NK-92 (cell line): Measurements from ENCODE around the gene CROCC2.

ENCODE experiments used
- DNase-seq: peaks from one replicate; lab custom pipeline; 2025; ENCODE audit not compliant: unreplicated experiment; lab: John Stamatoyannopoulos, UW

CROCC2 gene

GRCh38 chr2:240919786-240920782 is 13.9 kb downstream of the CROCC2 start:
- DNase-seq: no peak

GRCh38 chr2:240920783-240921231 is 14.7 kb downstream of the CROCC2 start:
- no peak for DNase-seq

- DNase-seq: no peak
These were observed 15.3 kb downstream of the CROCC2 start for GRCh38 chr2:240921311-240921994.

DNA sequence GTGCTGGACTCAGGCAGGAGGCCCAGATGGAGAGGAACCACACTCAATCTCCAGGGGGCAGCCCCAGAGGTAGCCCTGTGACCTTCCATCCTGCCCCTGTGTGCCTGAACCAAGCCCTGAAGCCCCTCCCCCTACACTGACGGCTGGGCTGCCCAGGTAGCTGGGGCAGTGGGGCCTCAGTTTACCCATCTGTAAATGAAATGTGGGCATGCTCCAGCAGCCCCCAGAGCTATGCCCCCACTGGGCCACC is 15.8 kb downstream of the CROCC2 start:
- no peak for DNase-seq

GRCh38 chr2:240922245-240922981 is 16.3 kb downstream of the CROCC2 start:
- DNase-seq: no peak

DNA sequence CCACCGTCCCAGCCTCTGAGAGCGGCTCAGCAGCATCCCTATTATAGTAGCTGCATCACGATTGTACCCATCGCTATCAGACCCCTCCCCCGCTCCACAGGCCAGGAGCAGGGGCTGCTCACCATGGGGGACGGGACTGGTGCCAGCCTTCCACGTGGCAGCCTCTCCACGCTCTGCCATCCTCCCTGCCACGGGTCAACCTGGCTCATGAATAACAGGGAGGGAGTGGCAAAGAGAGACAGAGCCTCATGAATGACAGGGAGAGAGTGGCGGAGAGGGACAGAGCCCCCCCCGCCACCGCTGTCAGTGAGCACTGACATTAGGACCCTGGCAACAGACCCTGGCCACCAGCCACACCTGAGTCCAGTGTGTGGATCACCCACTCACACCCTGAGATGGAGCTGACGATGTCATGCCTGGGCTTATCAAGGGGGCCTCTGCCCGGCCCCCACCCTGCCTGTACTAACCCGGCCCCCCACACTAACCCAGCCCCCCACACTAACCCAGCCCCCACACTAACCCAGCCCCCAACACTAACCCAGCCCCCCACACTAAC is 16.9 kb downstream of the CROCC2 start:
- DNase-seq: no peak

DNA sequence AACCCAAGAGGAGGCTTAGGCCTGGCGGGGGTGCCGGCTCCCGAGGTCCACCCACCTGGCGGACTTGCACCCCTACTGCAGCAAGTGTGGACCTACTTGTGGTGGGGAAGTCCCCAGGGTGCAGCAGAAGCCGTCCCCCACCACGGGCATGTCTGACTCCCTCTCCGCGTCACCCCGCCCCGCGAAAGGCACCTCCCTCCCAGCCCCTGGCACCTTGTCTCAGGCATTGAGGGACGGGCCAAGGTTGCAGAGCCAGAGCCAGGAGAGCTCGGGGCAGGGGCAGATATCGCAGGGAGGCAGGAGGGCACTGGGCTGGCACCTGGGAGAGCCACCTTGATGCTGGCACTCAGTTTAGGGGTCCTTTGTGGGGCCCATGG is 19.0 kb downstream of the CROCC2 start:
- no peak for DNase-seq

DNA sequence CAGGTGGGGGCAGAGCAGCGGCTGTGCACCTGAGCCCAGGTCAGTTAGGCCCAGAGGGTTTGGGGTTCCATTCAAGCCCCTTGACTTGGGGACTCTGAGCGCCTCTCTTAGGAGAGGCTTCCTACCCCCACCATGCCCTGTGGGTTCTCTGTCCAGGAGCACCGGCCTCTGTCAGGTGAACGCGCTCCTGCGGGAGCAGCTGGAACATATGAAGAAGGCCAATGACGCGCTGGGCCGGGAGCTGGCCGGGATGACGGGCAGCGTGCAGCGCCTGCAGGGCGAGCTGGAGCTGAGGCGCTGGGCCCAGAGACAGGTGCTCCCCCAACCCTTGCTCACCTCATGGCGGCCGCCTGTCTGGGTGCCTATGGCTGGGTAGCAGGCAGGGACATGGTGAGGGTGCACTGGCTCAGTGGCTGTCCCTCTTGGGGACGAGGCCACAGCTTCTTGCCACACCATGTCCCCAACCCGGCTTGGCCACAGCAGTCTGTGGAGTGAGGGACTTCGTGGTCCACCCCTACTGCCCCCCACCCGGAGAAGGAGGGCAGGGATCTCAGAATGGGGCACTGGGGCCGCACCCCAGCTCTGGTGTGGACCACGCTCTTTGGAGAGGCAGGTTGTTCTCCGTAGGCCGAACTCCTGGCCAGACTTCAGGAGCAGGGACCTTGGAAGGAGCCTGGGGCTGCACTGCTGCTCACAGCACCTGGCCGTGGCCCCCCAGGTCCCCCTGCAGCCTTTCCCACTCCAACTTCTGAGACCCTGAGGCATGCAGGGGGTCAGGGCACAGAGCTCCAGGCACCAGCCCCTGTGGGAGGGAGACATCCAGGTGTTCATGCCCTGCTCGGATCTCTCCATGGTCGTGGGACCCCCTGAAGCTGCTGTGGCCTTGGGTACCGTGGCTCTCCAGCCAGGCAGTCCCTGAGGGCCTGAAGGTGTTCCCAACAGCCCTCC is 19.7 kb downstream of the CROCC2 start:
- no peak for DNase-seq

DNA sequence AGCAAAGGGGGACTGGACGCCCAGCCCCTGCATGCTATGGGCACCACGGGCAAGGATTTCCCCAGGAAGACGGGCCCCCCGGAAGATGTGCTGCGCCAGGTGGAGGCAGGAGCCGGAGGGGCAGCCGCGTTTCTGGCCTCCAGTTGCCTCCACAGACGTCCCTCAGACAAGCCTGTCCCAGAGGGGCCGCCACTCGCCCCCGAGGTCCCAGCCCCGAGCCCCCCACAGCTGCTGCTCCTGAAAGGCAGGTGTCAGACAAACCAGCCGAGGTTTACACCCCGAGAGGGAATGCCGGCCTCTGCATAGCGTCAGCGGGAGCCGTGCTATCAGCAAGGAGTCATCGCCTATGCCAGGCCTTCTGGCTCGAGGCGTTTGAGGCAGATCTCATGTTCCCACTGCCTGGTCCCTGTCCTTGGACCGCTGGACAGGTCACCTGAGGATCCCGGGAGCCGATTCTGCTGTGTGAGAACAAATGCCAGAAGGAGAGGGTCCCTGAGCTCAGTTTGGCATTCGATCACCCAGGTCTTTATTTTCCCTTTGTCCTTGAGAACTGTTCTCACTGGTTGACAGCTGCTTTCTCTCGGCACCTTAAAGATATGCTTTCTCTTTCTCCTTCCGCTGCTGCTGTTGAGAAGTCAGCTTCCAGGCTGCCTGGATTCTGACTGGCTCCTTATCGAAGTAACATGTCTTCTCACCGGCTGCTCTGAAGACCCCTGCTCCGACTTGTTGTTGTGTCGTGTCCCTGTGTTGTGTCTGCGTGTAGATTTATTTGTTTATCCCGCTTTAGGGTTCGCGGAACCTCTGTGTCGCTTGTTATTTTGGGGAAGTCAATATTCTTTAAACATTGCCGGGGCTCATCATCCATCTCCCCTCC is 20.6 kb downstream of the CROCC2 start:
- DNase-seq: no peak

- DNase-seq: no peak
These were observed 21.2 kb downstream of the CROCC2 start for GRCh38 chr2:240927390-240927781.

- no peak for DNase-seq
These were observed 22.6 kb downstream of the CROCC2 start for GRCh38 chr2:240928476-240929363.

DNA sequence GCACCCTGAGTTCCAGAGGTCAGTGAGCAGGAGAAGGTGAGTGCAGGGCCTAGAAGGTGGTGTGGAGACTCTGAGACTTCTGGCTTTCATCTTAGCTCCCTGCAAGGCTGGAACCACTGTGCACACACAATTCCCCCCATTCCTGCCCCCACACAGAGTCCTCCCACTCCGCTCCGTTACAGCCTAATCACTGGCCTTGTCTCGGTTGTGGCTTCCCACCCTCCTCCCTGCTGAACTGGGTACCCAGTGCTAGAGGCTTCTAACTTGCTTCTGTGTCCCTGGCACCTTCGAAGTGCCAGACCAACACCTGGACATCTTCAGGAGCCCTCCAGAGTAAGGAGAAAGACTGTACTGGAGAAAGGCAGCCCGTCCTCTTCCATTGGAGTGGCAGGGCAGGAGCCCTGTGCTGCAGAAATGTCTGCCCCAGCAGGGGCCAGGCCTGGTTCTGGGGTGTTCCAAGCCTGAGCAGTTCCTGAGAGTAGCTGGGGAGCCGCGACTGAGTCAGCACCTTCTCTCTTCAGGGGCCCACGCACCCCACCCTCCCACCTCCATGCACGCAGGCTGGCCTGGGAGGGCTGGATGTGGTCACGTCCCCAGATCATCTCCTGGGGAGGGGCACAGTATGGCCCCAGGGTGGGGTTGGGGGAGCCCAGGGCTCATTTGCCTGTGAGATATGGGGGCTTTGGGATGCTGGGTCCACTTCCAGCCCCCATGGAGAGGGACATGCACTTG is 23.4 kb downstream of the CROCC2 start:
- no peak for DNase-seq

DNA sequence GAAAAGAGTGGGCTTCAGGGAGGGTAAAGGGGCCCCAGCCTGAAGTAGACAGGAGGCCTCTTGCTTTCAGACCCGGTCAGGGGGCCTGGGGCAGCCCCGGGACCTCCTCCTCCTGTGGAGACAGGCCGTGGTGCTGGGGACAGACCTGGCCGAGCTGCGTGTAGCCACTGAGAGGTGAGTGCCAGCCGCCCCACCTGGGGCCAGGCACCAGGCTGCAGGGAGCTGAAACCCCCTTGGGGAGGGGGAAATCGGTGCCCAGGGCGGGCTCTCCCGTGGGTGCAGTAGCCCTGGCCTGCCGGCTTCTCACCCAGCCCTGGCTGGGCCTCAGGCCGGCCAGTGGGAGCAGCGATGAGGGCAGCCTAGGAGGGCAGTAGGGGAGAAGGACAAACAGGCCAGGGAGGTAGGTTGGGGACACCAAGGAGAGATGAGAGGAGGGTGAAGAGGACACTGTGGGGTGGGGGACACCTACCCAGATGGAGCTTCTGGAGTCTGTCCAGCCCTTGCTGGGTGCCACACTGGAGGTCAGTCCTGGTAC is 24.0 kb downstream of the CROCC2 start:
- DNase-seq: no peak

DNA sequence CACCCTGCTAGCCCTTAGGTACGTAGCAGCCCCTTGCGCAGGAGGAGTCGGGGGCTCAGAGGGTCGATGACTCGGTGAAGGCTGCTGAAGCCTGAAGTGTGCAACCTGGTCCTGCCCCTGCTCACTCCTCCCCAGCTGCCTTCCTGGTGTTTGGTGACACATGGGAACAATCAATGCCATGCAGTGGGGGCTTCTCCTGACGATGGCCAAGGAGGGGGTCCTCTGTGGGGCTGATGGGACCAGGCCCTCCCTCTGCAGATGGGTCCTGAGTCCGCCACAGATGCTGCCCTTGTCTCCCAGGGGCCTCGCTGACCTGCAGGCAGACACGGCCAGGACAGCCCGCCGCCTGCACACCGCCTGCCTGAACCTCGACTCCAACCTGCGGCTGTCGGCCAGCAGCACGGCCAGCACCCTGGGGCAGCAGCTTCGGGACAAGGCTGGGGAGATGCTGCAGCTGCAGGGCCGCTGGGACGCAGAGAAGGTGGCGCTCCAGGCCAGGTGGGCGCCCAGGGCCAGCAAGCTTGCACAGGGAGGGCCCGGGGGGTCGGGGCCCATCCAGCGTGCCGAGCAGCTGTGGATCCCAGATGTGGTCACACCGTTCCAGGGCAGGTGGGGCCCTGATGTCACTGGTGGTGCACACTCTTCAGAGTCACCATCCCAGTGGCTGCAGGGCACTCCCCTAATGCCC is 24.6 kb downstream of the CROCC2 start:
- no peak for DNase-seq

- DNase-seq: no peak
These were observed 25.3 kb downstream of the CROCC2 start for GRCh38 chr2:240931319-240931949.

- no peak for DNase-seq
These were observed 26.0 kb downstream of the CROCC2 start for GRCh38 chr2:240932001-240932723.
